ENCODE measurements around the gene MS4A4A.

The MS4A4A gene

DNA sequence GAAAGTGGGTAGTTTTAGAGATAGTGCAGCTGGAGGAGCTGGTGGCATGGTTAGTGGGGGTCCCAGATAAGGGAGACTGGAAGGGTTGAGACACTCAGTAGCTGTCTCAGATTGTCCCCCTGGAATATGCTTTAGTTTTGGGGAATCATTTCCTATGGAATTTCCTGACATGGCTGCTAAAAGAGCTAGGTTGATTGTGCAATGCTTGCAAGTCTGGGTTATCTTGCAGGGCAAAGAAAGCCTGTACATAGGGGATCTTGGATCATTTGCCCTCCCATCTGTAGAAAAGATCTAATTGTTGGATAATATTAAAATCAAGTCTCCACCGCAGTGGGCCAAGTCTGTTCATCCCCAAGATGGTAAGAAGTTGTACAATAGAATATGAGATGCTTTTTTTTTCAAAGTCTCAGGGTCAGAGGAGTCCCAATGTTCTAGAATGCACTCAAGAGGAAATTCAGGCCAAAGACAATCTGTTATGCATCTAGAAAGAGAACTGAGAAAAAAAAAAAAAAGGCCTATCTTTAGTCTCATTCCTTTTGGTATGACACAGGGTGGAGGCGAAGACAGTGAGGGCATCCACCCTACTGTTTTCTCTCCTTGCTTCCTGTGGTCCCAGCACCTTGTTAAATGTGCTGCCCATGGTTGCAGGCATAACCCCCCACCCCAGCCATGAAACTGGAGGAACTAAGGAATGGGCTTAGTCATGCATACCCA is 66.8 kb downstream of the MS4A4A start:
- no peak for DNase-seq (ENCODE audit: low read depth in 2 of 2)

DNA sequence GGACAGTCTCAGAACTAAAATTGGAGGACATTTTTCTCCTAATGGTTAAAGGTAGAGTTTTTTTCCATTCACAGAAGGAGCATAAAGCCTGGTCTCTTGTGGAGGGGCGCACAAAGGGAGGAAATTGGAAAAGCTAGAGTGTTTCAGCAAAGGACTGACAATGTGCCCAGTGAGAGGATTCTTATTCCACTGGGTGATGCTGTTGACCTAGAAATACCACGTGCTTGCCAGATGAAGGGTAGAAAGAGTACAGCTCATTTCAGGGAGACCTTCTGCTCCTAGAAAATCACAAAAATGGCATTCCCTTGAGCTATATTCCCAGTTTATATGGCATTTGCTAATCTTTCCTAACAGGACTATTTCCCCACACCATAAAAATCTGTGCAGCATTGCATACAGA is 67.7 kb downstream of the MS4A4A start:
- no peak for DNase-seq (ENCODE audit: low read depth in 2 of 2)

DNA sequence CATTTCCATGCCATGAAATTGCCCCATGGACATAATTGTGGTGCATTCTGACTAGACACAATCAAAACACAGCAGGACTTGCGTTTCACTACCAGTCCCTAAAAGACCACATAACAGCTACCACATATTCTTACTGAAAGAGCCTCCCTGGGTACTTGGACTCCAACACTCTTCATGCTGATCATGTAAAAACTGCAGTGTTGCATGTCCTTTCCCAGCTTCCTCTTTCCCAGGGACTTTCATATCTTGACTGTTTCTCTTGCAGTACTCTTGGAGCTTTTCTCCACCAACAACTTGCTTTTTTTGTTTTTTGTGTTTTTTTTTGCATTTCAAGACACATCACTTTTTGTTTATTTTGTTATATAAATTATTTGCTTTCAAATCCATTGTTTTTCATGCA is 69.5 kb downstream of the MS4A4A start:
- no peak for DNase-seq (ENCODE audit: low read depth in 2 of 2)

DNA sequence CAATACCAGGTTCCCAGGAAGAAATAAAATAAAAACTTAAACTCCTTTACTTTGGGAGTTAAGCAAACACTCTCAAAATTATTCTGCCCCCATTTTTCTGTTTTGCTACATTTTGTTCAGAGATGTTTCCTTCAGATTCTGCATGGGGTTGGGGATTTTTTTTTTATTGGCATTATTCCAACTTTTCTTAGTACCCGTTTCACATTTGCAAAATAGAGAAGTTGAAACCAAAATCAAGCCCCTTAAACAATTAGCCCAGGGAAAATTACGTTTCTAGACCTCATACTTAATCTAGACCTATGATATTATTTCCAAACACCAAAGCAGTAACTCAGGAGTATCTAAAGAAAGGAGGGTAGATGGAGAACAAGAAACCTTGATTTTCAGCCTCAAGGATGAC is 77.3 kb downstream of the MS4A4A start:
- no peak for DNase-seq (ENCODE audit: low read depth in 2 of 2)

All from stimulated activated CD8-positive, alpha-beta memory T cell treated with anti-CD3 and anti-CD28 coated beads, Interleukin-2, amount 100 ng/mL, for 1 hour (primary cell).